D721Med (cell line): ENCODE data around the gene ZNF579.

ENCODE experiments used
- DNase-seq: peaks from one replicate; pipeline ENCODE4 v3.0.0; 2011; ENCODE audit warnings: low spot score; ENCODE audit not compliant: insufficient read length
- FAIRE-seq: peaks from 2 replicates; lab custom pipeline; 2011; peaks lifted over from hg19 to GRCh38; lab: Jason Lieb, UNC
- TF ChIP-seq, protein P1 (sequence below): IDR thresholded peaks from 2 replicates; pipeline ENCODE4 v1.5.1; 2012; ENCODE audit warnings: mild to moderate bottlenecking, control low read depth; ENCODE audit not compliant: insufficient read depth; ENCODE audit errors: missing control alignments

The ZNF579 gene

DNA sequence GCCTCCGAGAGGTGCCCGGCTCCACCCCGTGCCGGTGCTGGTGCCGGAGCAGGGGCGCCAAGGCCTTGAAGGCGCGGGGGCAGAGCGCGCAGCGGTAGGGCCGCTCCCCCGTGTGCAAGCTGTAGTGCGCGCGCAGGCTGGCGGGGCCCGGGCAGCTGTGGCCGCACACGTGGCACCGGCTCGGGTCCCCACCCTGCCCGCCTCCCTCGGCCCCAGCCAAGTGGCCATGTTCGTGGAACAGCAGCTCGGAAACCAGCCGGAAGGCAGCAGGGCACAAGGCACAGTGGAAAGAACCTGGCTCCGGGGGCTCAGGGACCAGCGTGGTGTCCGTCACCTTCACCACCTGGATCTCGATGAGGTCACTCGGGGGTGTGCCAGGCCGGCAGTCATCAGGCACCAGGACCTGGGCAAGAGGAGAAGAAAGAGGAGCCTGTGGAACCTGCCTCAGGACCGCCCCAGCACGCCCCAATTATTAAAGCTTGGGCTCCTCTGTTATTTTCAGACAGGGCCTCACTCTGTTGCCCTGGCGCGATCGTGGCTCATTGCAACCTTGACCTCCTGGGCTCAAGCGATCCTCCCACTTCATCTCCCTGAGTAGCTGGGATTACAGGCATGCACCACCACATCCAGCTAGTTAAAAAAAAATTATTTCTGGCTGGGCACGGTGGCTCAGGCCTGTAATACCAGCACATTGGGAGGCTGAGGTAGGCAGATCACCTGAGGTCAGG lies 41.8 kb upstream of the ZNF579 start:
- no peak for FAIRE-seq
- TF ChIP-seq, protein P1, sequence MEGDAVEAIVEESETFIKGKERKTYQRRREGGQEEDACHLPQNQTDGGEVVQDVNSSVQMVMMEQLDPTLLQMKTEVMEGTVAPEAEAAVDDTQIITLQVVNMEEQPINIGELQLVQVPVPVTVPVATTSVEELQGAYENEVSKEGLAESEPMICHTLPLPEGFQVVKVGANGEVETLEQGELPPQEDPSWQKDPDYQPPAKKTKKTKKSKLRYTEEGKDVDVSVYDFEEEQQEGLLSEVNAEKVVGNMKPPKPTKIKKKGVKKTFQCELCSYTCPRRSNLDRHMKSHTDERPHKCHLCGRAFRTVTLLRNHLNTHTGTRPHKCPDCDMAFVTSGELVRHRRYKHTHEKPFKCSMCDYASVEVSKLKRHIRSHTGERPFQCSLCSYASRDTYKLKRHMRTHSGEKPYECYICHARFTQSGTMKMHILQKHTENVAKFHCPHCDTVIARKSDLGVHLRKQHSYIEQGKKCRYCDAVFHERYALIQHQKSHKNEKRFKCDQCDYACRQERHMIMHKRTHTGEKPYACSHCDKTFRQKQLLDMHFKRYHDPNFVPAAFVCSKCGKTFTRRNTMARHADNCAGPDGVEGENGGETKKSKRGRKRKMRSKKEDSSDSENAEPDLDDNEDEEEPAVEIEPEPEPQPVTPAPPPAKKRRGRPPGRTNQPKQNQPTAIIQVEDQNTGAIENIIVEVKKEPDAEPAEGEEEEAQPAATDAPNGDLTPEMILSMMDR, result no peak
- DNase-seq, result no peak

DNA sequence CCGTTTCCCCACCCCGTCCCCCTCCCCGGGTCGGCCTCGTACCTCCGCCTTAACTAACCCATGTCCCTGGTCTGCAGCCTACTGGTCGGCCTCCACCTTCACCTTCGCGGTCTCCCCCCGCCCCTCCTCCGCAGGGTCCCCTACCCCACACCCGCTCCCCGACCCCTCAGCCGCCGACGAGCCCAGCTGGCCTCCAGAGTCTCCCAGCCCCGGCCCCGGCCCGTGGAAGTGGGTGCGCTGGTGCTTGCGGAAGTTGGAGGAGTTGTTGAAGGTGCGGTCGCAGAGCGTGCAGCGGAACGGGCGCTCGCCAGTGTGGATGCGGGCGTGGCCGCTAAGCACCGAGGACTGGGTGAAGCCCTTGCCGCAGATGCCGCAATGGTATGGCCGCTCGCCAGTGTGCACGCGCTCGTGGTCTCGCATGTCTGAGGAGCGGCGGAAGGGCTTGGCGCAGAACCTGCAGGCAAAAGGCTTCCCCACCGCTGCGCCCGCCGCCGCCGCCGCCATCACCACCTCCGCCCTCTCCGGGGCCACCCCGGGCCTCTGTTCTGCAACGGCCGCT lies 41.1 kb upstream of the ZNF579 start:
- DNase-seq, result no peak
- TF ChIP-seq, protein P1, result no peak
- no peak for FAIRE-seq

DNA sequence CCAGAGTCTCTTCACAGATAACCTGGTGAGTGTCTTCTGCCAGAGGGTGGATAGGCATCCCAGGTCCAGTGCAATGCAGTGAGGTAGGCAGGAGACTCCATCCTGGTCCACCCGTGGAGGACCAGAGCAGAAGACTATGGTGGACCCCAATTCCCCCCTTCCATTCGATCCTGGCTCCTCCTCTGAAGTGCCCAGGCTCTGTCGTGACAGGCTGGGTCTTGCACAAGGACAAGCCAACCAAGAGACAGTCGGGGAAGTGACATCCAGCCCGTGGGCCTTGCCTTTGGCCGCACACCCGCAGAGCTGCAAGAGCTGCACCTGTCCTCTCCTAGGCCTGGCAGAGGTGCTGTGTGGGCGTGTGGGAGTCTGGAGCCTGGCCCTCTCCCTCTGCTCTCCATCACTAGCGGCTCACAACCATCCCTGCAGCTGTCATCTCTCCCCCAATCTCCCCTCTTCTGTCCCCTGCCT lies 40.6 kb upstream of the ZNF579 start:
- no peak for DNase-seq
- no peak for FAIRE-seq
- TF ChIP-seq, protein P1, result no peak

DNA sequence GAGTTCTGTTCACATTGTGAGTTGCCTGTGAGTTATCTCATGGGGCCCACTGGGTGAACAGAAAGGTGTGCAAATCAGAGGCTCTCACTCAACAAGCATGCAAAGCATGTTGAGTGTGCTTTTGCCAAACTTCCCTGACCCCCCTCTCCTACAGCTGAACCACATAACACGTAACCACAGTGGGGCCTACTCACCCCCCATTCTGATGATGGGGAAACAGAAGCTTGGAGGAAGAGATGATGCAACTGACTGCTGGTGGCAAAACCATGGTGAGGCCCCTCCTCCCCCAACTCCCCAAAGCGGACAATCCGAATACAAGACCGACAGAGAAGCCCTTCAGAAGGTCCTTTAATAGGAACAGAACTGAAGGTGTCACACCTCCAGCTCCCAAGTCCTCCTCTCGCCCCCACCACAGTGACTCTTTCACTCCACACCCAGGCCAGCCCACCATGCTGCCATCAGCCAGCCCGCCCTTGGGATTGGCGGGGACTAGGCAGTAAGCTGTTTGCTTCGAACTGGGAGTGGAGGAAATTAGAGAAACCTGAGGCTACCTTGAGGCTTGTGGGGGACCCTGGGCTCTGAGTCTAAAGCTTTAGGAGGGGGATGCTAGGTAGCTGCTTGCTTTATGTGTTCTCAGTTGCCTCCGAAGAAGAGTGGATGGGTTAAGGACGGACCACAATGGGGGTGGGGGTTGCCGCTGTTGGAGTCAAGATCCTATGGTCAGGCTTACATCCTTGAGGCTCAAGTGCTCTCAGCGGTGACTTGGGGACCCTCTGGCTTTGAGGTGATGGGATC lies 40.0 kb upstream of the ZNF579 start:
- no peak for FAIRE-seq
- TF ChIP-seq, protein P1, result no peak
- DNase-seq, result no peak

DNA sequence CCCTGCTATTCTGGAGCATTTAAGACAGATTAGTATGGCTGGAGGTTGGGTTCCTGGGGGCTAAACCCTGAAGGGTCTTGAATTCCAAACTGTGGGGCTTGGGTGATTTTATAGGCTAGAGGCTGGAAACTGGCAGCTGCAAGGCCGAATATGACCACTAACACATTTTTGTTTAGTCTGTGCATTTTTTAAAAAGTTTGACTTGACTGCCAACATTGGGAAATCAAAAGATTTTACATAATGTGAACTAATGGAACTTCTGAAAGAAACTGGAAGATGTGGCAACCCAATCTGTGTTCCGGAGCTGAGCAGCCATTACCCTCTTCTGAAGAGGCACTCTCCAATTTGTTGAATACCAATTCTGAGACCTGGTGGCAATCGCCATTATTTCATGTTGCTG lies 38.6 kb upstream of the ZNF579 start:
- TF ChIP-seq, protein P1, result no peak
- FAIRE-seq, result no peak
- no peak for DNase-seq

DNA sequence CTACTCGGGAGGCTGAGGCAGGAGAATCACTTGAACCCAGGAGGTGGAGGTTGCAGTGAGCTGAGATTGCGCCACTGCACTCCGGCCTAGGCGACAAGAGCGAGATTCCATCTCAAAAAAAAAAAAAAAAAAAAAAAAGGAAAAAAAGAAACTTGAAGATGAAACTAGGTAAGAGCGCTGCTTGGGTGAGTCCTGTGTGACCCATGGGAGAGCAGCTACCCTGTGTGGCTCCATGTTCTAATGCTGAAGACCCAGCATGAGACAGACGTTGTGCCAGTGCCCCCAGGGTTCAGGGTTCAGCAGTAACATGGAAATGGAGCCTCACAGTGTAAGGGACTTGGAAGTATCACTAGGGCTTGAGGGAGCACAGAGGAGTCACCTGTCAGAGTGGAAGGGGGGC lies 37.8 kb upstream of the ZNF579 start:
- DNase-seq, result no peak

More for the DNA sequence above, 37.8 kb upstream of the ZNF579 start:
- TF ChIP-seq, protein P1, result no peak
- FAIRE-seq, result no peak
